DMS79 treated with DMSO at 0.1 percent for 48 hours (cell line): Measurements from ENCODE around the gene LCE1D.

Source experiments
- DNase-seq: peaks from one replicate; lab custom pipeline; 2025; lab: John Stamatoyannopoulos, UW

Gene LCE1D, protein sequence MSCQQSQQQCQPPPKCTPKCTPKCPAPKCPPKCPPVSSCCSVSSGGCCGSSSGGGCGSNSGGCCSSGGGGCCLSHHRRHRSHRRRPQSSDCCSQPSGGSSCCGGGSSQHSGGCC

DNA sequence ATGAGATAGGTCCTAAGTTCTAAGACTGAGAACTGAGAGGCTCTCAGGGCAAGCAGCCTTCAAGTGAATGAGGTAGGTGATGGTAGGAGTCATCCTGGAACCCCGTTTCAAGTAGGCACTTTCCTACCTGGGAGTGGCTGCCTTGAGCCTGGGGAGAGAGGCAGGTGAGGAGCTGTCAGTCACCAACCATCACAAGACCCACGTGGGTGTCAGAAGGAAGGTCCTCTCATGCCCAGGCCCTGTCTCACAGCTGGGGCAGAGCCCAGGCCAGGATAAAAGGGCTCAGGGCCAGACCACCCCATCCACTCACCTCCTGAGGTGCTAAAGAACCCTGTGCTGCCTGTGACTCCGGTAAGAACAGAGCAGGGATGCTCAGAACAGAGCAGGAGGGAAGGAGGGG lies at the start of gene LCE1D:
LCE1D (plus strand) TSS at position 301 of the 400 bp plus-strand sequence. CDS start 1,074 bp downstream, outside the sequence.
- no peak for DNase-seq

DNA sequence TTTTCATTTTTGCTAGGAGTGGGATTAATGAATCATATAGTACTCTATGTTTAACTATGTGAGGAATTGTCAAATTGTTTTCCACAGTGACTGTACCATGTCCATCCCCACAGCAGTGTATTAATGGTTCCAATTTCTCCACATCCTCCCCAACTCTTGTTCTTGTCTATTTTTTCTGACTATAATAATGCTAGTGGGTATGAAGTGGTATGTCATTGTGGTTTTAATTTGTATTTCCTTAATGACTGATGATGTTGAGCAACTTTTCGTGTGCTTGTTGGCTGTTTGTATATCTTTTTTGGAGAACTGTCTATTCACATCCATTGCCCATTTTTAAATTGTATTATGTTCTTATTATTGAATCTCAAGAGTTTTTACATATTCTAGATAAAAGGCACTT lies 48.7 kb upstream of the LCE1D start:
- no peak for DNase-seq

DNA sequence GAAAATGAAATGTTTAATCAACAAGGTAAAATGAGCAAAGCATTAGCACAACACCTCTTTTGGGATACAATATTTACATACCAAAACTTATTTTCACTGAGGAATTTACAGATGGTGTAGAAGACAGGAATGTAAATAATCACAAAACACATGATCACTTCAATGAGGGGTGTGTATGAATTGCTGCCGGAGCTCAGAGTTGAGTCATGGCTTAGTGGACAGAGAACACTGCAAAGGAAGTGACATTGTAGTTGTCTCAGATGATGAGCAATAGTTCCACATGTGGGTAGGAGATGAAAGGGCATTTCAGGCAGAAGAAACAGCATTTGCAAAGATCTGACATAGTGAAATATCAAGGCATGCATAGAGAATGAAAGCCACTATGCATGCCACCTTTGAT lies 44.3 kb upstream of the LCE1D start:
- DNase-seq = no peak

DNA sequence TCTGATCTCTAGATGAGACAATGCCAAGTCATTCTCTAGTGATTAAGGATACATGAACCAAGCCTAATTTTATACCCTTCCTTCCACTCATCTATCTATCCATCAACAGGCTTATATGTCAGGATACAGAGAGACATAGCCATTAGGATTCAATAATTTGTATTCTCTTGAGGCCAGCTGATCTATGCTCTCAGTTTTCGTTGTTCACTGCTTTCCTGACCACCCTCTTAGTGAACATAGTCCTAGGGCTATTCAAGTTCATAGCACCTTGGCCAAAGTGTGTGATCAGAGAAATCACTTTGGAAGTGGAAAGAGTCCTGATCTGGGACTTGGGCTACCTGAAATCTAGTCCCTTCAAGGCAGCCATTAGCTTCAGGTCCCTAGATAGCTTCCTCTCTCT lies 42.9 kb upstream of the LCE1D start:
- no peak for DNase-seq

DNA sequence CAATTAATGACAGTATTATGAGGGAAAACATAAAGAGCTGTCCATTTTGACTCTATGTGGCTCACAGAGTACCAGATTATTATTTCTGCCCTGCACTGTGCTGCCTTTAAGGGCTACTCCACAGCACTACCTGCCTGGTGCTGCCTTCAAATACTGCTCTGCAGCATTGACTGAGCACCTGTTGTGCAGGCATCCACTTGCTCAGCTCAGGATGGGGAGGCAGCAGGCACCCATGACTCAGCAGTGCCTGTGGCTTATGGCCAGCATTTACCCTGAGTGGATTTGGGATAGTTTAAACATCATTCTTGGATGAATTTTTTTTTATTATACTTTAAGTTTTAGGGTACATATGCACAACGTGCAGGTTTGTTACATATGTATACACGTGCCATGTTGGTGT lies 39.6 kb upstream of the LCE1D start:
- DNase-seq = no peak

DNA sequence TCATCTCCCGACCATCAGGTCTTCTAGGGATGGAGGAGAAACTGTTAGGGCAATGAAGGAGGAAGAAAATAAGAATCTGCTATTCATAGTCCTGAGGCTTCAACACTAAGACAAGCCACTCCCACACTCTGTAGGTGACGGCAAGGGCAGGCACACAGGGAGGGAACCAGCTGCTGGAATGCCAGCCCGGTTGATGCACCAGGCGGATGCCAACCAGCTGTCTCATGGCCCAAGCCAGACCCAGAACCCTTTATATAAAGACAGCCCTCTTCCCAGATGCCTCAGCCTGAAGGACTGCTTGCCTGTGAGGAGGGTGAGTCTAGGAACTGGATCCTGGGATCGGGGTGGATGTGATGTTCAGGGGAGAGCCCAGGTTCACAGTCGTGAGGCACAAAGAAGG lies 38.8 kb upstream of the LCE1D start, which contains the start of gene KPRP:
KPRP (plus strand) TSS at position 279 of the 400 bp plus-strand sequence. CDS start 1,564 bp downstream, outside the sequence.
- no peak for DNase-seq

DNA sequence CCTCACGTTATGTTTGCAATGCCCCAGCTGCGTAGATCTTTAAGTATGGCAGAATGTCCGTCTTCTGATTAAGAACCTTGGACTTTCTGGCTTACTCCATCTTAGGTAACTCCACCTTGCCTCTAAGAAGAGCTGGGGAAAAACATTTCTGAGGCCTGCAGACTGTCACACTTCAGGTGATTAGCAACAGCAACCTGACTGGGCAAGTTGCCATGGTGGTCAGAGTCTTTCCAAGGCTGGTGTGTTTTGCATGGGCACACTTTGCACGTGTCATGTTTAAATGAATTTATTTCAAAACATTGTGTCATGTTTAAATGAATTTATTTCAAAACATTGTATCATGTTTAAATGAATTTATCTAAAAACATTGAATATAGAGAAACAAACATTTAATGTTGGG lies 37.9 kb upstream of the LCE1D start:
- DNase-seq = no peak

DNA sequence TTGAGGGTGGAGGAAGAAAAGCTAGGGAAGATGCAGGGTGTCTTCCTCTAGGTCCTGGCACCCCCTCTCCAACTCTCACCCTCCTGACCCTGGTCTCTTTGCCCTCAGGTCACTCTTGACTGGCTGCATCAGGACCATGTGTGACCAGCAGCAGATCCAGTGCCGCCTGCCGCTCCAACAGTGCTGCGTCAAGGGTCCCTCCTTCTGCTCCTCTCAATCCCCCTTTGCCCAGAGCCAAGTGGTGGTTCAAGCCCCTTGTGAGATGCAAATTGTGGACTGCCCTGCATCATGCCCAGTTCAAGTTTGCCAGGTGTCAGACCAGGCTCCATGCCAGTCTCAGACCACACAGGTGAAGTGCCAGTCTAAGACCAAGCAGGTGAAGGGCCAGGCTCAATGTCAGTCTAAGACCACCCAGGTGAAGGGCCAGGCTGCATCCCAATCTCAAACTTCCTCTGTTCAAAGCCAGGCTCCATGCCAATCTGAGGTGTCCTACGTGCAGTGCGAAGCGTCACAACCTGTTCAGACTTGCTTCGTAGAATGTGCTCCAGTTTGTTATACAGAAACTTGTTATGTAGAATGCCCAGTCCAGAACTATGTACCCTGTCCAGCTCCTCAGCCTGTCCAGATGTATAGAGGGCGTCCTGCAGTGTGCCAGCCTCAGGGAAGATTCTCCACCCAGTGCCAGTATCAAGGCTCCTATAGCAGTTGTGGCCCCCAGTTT lies 36.9 kb upstream of the LCE1D start:
- no peak for DNase-seq

DNA sequence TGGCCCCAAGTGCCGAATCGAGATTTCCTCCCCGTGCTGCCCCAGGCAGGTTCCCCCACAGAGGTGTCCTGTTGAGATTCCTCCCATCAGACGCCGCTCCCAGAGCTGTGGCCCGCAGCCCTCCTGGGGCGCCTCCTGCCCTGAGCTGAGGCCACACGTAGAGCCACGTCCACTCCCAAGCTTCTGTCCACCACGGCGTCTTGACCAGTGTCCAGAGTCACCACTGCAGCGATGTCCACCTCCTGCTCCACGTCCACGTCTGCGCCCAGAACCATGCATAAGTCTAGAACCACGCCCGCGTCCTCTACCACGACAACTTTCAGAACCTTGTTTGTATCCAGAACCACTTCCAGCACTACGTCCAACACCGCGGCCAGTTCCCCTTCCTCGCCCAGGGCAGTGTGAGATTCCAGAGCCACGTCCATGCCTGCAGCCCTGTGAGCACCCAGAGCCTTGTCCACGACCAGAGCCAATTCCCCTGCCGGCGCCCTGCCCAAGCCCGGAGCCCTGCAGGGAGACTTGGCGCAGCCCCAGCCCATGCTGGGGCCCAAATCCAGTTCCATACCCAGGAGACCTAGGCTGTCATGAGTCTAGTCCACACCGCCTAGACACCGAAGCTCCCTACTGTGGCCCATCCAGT lies 35.9 kb upstream of the LCE1D start:
- DNase-seq = no peak

DNA sequence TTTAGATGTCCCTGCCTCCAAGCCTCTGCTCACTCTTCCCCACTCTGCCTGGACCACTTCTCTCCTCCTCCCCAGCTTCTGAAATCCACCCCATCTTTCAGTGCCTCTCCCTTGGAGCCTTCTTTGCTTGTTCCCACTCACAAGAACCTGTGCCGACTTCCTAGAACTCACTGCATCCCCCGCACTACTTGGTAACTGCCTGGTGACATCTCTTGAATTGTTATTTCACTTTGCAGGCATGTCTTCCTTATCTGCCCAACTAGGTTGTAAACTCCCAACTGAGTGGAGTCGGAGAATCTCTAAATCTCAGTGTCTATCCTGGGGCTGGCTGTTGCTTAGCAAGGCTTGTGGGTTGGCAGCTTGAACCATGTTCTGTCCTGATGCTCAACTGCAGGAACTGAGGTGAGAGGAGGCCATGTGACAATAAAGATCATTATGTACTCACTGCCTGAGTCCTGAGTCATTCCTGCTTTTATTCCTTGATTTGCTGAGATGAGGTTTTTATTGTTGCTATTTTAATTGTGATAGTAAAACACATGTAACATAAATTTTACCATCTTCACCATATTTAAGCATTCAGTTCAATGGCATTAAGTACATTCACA lies 34.8 kb upstream of the LCE1D start:
- no peak for DNase-seq

DNA sequence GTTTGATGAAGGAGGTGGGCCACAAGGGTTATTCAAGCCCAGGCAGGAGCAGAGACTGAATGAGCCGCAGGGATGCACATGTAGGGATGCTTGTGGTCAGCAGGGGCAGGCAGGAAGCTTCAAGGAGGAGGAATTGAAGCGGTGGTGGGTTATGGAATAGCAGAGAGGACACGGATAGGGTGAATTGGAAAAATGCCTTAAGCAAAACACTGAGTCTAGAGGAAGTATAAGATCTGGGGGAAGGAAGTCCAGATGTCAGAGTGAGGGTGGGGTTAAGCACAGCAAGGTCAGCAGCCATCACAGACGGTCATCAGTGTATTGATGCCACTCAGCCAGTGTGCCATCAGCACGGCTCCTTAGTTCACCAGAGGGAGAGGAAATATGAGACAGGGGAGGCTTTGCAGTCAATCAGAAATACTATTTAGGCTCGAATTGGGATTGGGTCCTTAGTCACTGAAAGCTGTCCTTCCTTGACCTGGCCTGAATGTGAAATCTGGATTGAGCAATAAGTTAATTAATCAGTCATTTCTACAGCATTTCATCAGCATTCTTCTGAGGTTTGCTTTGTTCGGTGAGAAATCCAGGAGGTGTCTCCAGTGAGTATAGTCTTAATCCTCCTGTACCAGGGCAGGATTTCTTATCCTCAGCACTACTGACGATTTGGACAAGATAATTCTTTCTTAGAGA lies 27.5 kb upstream of the LCE1D start:
- DNase-seq = no peak

DNA sequence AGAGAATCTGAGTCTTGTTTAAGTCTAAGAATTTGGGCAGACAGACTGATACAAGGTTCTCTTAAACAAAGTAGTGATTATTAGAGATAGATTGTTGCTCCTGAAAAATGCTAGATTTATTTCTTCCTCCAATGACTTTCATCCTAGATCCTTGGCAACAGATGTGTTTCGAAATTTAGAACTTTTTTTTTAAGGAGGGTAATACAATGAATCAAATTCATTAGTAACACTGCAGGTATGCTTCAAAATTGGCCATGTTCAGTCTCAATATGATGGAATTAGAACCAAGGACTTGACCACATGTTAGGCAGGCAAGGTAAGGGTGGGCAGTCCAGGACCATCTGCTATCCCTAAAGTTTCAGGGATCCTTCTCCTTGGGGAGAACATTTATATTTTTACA lies 26.1 kb upstream of the LCE1D start:
- DNase-seq = no peak

DNA sequence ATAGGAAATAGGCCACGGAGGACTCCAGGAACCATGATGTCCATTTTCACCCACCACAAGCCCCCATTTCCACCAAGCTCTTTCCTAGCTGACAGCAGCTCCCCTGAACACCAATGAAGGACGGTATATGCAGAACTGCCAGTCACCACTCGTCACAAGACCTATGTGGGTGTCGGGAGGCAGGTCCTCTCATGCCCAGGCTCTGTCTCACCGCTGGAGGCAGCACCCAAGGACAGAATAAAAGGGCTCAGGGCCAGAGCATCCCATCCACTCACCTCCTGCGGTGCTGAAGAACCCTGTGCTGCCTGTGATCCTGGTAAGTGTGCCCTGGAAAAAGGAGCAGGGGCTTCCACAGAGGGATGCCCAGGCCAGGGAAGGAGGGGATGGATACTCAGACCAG lies 21.6 kb upstream of the LCE1D start, which contains the start of gene LCE1F:
LCE1F (plus strand) TSS at position 266 of the 400 bp plus-strand sequence. CDS start 1,232 bp downstream, outside the sequence.
- no peak for DNase-seq

DNA sequence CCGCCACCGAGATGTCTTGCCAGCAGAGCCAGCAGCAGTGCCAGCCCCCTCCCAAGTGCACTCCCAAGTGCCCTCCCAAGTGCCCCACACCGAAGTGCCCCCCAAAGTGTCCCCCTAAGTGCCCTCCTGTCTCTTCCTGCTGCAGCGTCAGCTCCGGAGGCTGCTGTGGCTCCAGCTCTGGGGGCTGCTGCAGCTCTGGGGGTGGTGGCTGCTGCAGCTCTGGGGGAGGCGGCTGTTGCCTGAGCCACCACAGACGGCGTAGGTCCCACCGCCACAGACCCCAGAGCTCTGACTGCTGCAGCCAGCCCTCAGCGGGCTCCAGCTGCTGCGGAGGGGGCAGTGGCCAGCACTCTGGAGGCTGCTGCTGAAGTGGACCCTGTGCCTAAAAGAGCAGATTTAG lies 20.2 kb upstream of the LCE1D start:
- no peak for DNase-seq

DNA sequence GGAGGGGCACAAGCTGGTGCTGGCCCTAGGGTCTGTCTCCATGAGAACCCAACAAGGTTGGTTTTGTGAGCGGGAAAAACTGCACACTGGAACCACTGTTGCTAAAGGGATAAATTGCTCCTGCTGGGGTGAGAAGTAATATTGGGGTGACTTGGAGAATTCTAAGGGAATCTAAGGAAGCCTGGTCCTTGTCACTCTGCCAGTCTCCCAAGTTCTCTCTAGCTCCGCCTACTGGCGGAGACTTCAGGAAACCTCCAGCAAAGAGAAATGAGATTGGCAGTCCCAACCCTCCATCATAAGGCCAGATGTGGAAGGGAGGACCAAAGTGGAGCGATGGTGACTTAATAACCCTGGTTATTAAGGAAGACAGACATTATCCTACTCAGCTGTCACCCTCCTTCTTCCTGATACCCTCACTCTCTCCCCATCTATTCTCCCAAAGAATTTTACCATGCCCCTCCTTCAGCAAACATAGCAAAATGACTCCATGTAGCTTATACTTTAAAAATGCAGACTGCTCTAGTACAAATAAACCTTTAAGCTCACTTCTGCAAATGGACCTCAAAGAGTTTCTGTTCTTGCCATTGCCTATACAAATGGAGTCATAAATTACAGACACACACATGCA lies 18.9 kb upstream of the LCE1D start:
- DNase-seq = no peak

DNA sequence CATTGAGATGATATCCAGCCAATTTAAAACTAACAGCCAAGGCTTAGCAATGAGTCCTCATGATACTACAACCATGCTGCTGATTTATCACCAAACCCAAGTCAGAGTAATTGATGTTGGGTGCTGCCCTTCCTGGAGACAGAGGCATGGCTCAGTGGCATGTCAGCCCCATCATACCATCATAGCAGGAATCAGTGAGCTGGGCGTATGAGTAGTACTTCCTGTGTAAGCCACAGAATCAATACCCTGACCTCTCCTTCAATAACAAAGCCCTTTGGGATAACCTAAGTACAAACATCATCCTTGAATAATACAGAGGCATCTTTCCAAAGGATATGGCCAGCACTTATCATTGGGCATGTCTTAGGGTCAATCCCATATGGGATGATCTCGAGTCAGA lies 13.4 kb upstream of the LCE1D start:
- no peak for DNase-seq

DNA sequence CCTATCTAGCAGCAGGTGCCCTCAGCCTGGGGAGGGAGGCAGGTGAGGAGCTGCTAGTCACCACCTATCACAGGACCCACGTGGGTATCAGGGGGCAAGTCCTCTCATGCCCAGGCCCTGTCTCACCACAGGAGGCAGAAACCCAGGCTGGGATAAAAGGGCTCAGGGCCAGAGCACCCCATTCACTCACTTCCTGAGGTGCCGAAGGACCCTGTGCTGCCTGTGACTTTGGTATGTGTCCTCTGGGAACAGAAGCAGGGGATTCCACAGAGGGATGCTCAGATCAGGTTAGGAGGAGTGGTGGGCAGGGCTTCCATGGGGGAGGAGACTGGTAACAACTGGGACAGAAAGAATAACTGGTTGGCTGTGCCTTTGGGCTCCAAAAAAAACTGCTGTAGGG lies 10.4 kb upstream of the LCE1D start, which contains the start of gene LCE1E:
LCE1E (plus strand) TSS at position 181 of the 400 bp plus-strand sequence. CDS start 1,043 bp downstream, outside the sequence.
- DNase-seq = peak; percentile 10

DNA sequence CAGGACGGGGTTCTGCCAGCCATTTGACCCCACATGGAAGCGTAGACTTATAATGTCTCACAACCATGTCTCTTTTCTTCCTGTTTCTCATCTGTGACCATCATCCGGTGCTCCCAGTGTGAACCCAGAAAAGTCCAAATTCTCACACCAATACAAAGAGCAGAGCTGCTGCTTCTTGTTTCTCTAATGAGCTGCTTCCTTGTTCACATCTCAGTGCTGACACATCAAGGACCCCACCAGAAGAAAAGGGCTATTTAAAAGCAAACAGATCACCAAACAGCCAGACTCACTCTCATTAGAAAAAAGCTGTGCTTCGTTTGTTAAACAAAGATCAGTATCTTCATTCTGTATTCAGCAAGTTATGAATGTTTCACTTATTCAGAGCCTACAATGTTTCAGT lies 835 bp upstream of the LCE1D start:
- DNase-seq = no peak

DNA sequence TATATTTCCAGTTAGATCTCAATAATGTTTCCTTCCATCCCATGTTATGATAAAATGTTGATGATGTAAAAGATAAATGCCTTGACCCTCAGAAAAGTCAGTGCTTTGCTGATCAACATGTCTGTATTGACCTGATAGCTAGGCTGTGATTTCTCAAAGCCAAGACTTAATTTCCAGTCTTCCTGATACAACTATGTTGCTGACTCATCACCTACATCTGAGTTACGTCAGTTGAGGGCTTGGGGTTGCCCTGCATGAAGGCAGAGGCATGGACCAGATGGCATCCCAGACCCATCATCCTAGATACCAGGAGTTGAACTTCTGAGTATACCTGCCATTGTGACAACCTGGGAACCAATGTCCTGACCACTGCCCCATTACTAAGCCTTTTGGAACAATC lies 4.8 kb downstream of the LCE1D start:
- DNase-seq = no peak

DNA sequence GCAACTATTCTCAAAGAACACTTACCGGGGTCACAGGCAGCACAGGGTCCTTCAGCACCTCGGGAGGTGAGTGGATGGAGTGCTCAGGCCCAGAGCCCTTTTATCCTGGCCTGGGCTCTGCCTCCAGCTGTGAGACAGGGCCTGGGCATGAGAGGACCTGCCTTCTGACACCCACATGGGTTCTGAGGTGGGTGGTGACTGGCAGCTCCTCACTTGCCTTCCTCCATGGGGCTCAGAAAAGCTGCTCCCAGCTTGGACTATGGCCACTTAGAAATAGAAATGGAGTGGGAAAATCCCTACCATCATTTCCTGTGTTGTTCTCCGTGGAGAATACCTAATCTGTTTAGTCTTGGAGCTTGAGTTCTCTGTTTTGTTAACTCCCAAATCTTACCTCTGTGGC lies 10.1 kb downstream of the LCE1D start, which contains the start of gene LCE1C:
LCE1C (minus strand) TSS at position 76 of the 400 bp plus-strand sequence. CDS start 1,173 bp downstream, outside the sequence.
- DNase-seq = no peak

DNA sequence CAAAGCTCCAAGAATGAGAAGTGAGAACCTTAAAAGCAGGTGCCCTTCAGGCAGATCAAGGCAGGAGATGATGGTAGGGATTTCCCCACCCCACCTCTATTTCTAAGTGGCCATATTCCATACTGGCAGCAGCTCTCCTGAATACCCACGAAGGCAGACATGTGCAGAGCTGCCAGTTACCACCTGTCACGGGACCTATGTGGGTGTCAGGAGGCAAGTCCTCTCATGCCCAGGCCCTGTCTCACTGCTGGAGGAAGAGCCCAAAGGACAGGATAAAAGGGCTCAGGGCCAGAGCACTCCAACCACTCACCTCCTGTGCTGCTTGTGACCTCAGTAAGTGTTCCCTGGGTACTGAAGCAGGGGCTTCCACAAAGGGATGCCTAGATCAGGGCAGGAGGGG lies 14.5 kb downstream of the LCE1D start:
- no peak for DNase-seq

DNA sequence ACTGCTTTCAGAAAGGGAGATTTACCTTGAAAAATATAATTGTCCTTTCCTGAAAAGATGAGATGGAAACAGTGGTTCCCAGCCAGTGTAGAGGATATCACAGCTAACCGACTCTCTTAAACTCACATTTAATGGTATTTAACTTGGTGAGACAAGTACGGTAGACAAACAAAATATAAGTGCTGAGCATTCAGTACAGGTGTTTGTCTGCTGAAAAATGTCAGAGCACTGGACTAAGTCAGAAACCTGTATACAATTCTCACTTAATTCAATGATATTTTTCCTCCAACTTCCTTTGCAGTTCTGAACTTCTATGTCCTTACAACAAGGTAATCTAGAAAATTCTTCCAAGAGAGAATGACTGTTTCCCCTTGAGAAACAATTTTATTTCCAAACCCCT lies 15.2 kb downstream of the LCE1D start, which contains the start of gene LCE1B:
LCE1B (plus strand) TSS at position 301 of the 400 bp plus-strand sequence. CDS start 476 bp downstream, outside the sequence.
- no peak for DNase-seq
